Measurements from ENCODE around the gene VRTN. TPM values are rescaled to one million over a fixed set of nuclear protein-coding genes. Genes with fewer than 3 reads are reported as not detected.
"Not testable (repeated sequence)": the region's sequence is repeated elsewhere in the genome, so short reads cannot be mapped to it uniquely, and the experiment has no call there.

The VRTN gene
- total RNA-seq, 2 donors from 2014 or later = 0.30 TPM; not detected in 1

DNA sequence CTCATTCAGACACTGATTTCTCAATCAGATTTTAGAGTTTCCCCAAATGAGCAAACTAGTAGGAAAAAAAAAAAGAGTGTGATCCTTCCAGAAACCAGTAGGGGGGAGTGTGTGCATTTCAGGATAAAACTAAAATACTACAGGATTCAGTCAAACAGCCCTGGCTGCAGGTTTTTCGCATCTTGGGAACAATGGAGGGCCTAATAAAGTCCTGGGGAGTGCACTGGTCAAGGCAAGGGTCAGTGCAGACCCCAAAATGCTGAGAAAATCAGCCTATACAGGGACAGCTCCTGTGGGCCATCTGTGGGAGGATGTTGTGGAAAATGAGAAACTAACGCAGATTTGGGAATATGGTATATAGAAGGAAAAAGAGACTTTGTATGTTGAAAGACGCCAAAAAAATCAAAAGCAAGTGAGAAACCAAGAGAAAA is 23.3 kb upstream of the VRTN start:
- TF ChIP-seq, protein P1, sequence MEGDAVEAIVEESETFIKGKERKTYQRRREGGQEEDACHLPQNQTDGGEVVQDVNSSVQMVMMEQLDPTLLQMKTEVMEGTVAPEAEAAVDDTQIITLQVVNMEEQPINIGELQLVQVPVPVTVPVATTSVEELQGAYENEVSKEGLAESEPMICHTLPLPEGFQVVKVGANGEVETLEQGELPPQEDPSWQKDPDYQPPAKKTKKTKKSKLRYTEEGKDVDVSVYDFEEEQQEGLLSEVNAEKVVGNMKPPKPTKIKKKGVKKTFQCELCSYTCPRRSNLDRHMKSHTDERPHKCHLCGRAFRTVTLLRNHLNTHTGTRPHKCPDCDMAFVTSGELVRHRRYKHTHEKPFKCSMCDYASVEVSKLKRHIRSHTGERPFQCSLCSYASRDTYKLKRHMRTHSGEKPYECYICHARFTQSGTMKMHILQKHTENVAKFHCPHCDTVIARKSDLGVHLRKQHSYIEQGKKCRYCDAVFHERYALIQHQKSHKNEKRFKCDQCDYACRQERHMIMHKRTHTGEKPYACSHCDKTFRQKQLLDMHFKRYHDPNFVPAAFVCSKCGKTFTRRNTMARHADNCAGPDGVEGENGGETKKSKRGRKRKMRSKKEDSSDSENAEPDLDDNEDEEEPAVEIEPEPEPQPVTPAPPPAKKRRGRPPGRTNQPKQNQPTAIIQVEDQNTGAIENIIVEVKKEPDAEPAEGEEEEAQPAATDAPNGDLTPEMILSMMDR (IDR thresholded peaks at IDR 0.05) = peak; percentile 46
- H3K4me1 ChIP-seq = no peaks in the 10 kb centered on the region
- H3K4me3 ChIP-seq = no peak overlapping the region
- H3K27me3 ChIP-seq = no peaks in the 10 kb centered on the region
- intact Hi-C loops (cut with DNase I) = no loop called here
- H3K27ac ChIP-seq = no peak overlapping the region
- H3K9me3 ChIP-seq = no peaks in the 10 kb centered on the region
- H3K36me3 ChIP-seq = no peaks in the 10 kb centered on the region
- no peak overlapping the region for H3K9ac ChIP-seq (ENCODE audit: low read depth in 2 of 2, low read length in 2 of 2)
- DNase-seq = no peak

DNA sequence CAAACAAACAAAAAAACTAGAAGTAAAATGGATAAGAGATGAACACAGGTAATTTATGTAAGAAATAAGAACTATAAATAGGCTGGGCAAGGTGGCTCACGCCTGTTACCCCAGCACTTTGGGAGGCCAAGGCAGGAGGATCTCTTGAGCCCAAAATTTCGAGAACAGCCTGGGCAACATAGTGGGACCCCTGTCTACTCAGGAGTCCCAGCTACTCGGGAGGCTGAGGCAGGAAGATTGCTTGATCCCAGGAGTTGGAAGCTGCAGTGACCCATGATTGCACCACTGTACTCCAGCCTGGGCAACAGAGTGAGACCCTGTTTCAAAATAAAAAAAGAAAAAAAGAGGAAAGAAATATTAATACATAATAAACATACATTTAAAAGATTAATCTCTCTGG is 22.8 kb upstream of the VRTN start:
- intact Hi-C loops (cut with DNase I) = no loop called here
- no peaks in the 10 kb centered on the region for H3K27me3 ChIP-seq
- no peak overlapping the region for H3K9ac ChIP-seq (ENCODE audit: low read depth in 2 of 2, low read length in 2 of 2)
- DNase-seq = no peak
- no peaks in the 10 kb centered on the region for H3K9me3 ChIP-seq
- H3K4me3 ChIP-seq = no peak overlapping the region
- TF ChIP-seq, protein P1 (IDR thresholded peaks at IDR 0.05) = no peak
- H3K27ac ChIP-seq = no peak overlapping the region
- no peaks in the 10 kb centered on the region for H3K36me3 ChIP-seq
- no peaks in the 10 kb centered on the region for H3K4me1 ChIP-seq

DNA sequence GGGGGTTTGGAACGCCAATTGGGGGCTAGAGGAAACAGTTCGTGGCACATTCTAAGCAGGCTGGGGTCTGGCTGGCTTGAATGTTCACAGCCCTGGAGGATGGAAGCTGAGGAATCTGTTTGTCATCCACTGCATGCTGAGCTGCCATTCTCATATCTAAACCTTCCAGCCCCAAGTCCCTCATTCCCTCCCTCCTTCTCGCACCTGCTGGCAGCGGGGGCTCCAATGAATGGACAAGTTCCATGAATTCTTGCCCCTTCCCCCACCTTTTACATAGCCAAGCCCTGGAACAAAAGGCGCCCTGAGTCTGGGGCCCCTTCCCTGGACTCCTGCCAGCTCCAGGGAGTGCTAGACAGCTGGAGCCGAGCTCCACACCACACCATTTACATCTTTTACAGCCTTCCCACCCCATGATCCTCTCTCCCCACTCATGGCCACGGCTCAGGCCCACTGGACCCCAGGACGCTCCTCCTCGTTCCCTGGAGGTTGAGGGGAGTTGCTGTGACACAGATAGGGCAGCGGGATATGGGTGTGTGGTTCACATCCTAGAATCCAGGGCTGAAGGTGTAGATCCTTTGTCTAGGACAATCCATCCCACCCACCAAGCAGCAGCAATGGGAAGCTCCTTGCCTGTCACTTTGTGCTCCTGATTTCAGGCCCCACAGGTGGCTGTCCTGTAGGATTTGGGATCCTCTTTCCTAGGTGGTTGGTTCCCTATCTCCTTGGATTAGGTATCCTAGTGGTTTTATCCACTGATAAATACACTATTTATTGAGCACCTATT is 21.7 kb upstream of the VRTN start:
- TF ChIP-seq, protein P1 (IDR thresholded peaks at IDR 0.05) = no peak
- no peak overlapping the region for H3K27ac ChIP-seq
- H3K4me3 ChIP-seq = no peak overlapping the region
- H3K27me3 ChIP-seq = no peaks in the 10 kb centered on the region
- no peaks in the 10 kb centered on the region for H3K36me3 ChIP-seq
- no peak for DNase-seq
- H3K4me1 ChIP-seq = no peaks in the 10 kb centered on the region
- H3K9me3 ChIP-seq = no peaks in the 10 kb centered on the region
- no peak overlapping the region for H3K9ac ChIP-seq (ENCODE audit: low read depth in 2 of 2, low read length in 2 of 2)
- intact Hi-C loops (cut with DNase I) = no loop called here

DNA sequence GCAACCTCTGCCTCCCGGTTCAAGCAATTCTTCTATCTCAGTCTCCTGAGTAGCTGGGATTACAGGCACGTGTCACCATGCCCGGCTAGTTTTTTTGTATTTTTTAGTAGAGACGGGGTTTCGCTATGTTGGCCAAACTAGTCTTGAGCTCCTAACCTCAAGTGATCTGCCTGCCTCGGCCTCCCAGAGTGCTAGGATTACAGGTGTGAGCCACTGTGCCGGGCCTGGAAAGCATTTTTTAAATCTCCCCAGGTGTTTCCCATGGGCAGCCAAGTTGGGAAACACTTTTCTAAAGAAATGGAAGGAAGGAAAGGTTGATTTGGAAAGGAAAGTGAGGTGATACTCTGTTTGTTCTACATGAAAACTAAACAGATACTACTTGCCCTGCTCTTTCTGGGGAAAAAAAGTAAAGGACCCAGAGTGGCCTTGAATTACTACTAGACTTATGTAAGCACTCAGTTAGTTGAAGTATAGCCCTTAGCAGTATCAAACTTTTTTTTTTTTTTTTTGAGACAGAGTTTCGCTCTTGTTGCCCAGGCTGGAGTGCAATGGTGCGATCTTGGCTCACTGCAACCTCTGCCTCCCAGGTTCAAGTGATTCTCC is 18.2 kb upstream of the VRTN start:
- intact Hi-C loops (cut with DNase I); H3K9me3 ChIP-seq; H3K4me3 ChIP-seq; DNase-seq; H3K9ac ChIP-seq (ENCODE audit: low read depth in 2 of 2, low read length in 2 of 2); H3K36me3 ChIP-seq; H3K4me1 ChIP-seq; H3K27ac ChIP-seq; H3K27me3 ChIP-seq: not testable (repeated sequence)

DNA sequence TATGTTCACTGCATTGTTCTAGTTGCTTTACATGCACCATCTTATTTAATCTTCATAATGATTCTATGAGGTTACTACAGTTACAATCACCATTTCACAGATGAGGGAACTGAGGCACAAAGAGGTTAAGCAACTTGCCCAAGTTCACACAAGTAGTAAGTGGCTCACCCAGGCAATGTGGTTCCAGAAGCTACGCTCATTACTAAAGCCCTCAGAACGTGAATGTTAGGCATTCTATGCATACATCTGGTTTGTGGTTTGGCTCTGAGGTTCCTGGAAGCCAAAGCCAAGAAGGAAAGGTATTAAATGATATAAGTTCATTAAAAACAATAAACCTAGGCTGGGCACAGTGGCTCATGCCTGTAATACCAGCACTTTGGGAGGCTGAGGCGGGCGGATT is 14.4 kb upstream of the VRTN start:
- Histone ChIP-seq H3K4me1 (no peaks in the 10 kb centered on the region), H3K9ac (ENCODE audit: low read depth in 2 of 2, low read length in 2 of 2) (no peak overlapping the region), H3K27me3 (no peaks in the 10 kb centered on the region), H3K9me3 (no peaks in the 10 kb centered on the region), H3K27ac (no peak overlapping the region), H3K4me3 (no peak overlapping the region), H3K36me3 (no peaks in the 10 kb centered on the region)
- no peak for DNase-seq
- intact Hi-C loops (cut with DNase I) = no loop called here
- TF ChIP-seq, protein P1 (IDR thresholded peaks at IDR 0.05) = no peak

DNA sequence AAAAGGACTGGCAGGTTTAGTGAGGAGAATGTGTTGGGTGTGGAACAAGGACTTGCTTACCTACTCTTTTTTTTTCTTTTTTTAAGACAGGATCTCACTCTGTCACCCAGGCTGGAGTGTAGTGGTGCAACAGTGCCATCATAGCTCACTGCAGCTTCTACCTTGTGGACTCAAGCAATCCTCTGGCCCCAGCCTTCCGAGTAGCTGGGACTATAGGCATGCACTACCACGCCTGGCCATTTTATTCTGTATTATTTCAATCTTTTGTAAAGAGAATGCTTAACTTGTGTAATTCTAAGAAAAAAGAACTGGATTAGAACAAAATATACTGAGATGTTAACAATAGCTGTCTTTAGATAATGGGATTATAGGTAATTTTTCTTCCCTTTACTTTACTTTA is 1.9 kb upstream of the VRTN start:
- H3K27me3 ChIP-seq = no peaks in the 10 kb centered on the region
- H3K9ac ChIP-seq (ENCODE audit: low read depth in 2 of 2, low read length in 2 of 2) = no peak overlapping the region
- TF ChIP-seq, protein P1 (IDR thresholded peaks at IDR 0.05) = no peak
- no peak overlapping the region for H3K27ac ChIP-seq
- H3K4me3 ChIP-seq = no peak overlapping the region
- H3K4me1 ChIP-seq = no peaks in the 10 kb centered on the region
- no peaks in the 10 kb centered on the region for H3K36me3 ChIP-seq
- H3K9me3 ChIP-seq = no peaks in the 10 kb centered on the region
- DNase-seq = no peak
- intact Hi-C loops (cut with DNase I) = no loop called here

Data from colonic mucosa (tissue), 4 donors.